Calu3 (cell line): ENCODE results near the gene IFIT5. TPM values are rescaled to one million over a fixed set of nuclear protein-coding genes. Genes with fewer than 3 reads are reported as not detected.

ENCODE experiments used
- BruUV-seq: library from RNA; stranded (reverse); fragments of 400-500 nt; replicated peaks from 2 replicates; lab custom pipeline; 2021; lab: Mats Ljungman, UMichigan
- CTCF ChIA-PET: fragments of 300-600 bp; sonication (Branson Sonifier 250); formaldehyde crosslinking; loops from one replicate; lab custom pipeline; 2022; ENCODE audit warnings: antibody characterized with exemption; lab: Charles Lee
- DNase-seq: peaks from one replicate; pipeline ENCODE4 v3.0.0; 2022
- H3K27ac Mint-ChIP-seq: one replicate; pipeline ENCODE4 v1.8.0; 2022; ENCODE audit warnings: mixed read lengths; ENCODE audit not compliant: unreplicated experiment
- H3K27me3 Mint-ChIP-seq: one replicate; pipeline ENCODE4 v1.8.0; 2022; ENCODE audit warnings: mixed read lengths; ENCODE audit not compliant: unreplicated experiment
- H3K36me3 Mint-ChIP-seq: one replicate; pipeline ENCODE4 v1.8.0; 2022; ENCODE audit warnings: mild to moderate bottlenecking, moderate library complexity, mixed read lengths; ENCODE audit not compliant: insufficient read depth, unreplicated experiment
- H3K4me1 Mint-ChIP-seq: one replicate; pipeline ENCODE4 v1.8.0; 2022; ENCODE audit warnings: mild to moderate bottlenecking, low read depth, mixed read lengths; ENCODE audit not compliant: unreplicated experiment
- H3K4me3 Mint-ChIP-seq: one replicate; pipeline ENCODE4 v1.8.0; 2022; ENCODE audit warnings: mild to moderate bottlenecking, low read depth, moderate library complexity, mixed read lengths; ENCODE audit not compliant: unreplicated experiment
- H3K9me3 Mint-ChIP-seq: one replicate; pipeline ENCODE4 v1.8.0; 2022; ENCODE audit warnings: low read depth, mixed read lengths; ENCODE audit not compliant: unreplicated experiment
- CTCF ChIP-seq: fragments of 200-600 bp; IDR thresholded peaks from one replicate; pipeline ENCODE4 v1.8.0; 2022; ENCODE audit warnings: antibody characterized with exemption; ENCODE audit not compliant: unreplicated experiment
- intact Hi-C: fragments of 100-400 bp; cut with micrococcal nuclease; formaldehyde crosslinking; loops from one replicate; pipeline ENCODE4 v1.10.0; 2022; ENCODE audit not compliant: unreplicated experiment
- total RNA-seq: library from RNA; stranded (reverse); gene quantifications from 2 replicates; pipeline ENCODE4 v1.2.3, GENCODE V29; 2022

IFIT5 gene
- total RNA-seq, 1 experiment from 2014 or later = 13.8 TPM

- H3K9me3 Mint-ChIP-seq = no peaks in the 10 kb centered on the region
- no peak overlapping the region for H3K27ac Mint-ChIP-seq
- intact Hi-C loops = no loop called here
- H3K4me1 Mint-ChIP-seq = peaks cover 20% of the 10 kb centered on the region
- CTCF ChIA-PET = interaction anchor here (0.5 to 1.5 kb wide), 6 partner anchors 17 to 98 kb away, joined by 3 to 8 read pairs (median 4); partner anchors contain the start of genes IFIT2 and IFIT3
- DNase-seq = peak; percentile 7
- BruUV-seq = no TSS peak
- H3K4me3 Mint-ChIP-seq = no peak overlapping the region
- H3K27me3 Mint-ChIP-seq = no peaks in the 10 kb centered on the region
- TF ChIP-seq CTCF = peak; percentile 20
- peaks cover 5% of the 10 kb centered on the region for H3K36me3 Mint-ChIP-seq
These were observed 44.9 kb upstream of the IFIT5 start for GRCh38 chr10:89369156-89370105.

DNA sequence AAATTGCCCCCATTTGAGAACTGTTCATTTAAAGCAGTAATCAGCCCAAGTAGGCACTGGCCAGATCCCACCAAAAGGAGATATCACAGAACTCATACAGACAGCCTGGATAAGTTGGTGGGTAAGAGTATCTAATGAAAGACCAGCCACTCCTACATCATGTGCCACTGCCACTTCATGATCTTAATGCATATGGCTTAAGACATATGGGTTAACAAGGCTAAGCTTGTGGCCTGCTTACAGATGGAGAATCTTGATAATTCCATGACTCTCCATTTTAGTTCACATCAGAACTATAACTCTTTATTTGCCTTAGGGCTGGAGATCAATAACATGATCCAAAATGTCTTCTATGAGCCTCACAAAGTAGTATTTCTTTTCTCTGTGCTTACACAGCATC lies 43.3 kb upstream of the IFIT5 start:
- intact Hi-C loops = no loop called here
- no peaks in the 10 kb centered on the region for H3K27me3 Mint-ChIP-seq
- no peak overlapping the region for H3K4me3 Mint-ChIP-seq
- peaks cover 28% of the 10 kb centered on the region for H3K4me1 Mint-ChIP-seq
- no TSS peak for BruUV-seq
- CTCF ChIA-PET = no interaction called here
- no peak for DNase-seq
- peaks cover 6% of the 10 kb centered on the region for H3K36me3 Mint-ChIP-seq
- no peak overlapping the region for H3K27ac Mint-ChIP-seq
- no peaks in the 10 kb centered on the region for H3K9me3 Mint-ChIP-seq
- no peak for TF ChIP-seq CTCF

- Mint-ChIP-seq H3K9me3 (no peaks in the 10 kb centered on the region), H3K27ac (no peak overlapping the region), H3K4me1 (peaks cover 28% of the 10 kb centered on the region), H3K4me3 (no peak overlapping the region), H3K27me3 (no peaks in the 10 kb centered on the region), H3K36me3 (peaks cover 6% of the 10 kb centered on the region)
- intact Hi-C loops = no loop called here
- no peak for DNase-seq
- no TSS peak for BruUV-seq
- CTCF ChIA-PET = no interaction called here
- TF ChIP-seq CTCF = no peak
These were observed 42.4 kb upstream of the IFIT5 start for GRCh38 chr10:89371987-89372386.

- Mint-ChIP-seq H3K36me3 (peaks cover 6% of the 10 kb centered on the region), H3K4me1 (peaks cover 20% of the 10 kb centered on the region), H3K4me3 (peak overlapping the region; percentile 21), H3K9me3 (no peaks in the 10 kb centered on the region), H3K27me3 (no peaks in the 10 kb centered on the region), H3K27ac (peak overlapping the region; percentile 63)
- intact Hi-C loops = no loop called here
- DNase-seq = peak; percentile 53
- no peak for TF ChIP-seq CTCF
- CTCF ChIA-PET = interaction anchor here (0.7 to 1.3 kb wide), 3 partner anchors 122 to 442 kb away, joined by 3 read pairs; partner anchors contain the start of gene LIPA
- BruUV-seq = no TSS peak
These were observed 40.3 kb upstream of the IFIT5 start for GRCh38 chr10:89373916-89374711.
